HEK293 (cell line): Measurements from ENCODE around the gene ARHGAP21.

ENCODE experiments used
- ATF2 ChIP-seq: fragments of 450-650 bp; formaldehyde crosslinking; IDR thresholded peaks from 2 replicates; pipeline ENCODE4 v1.5.1; 2016; ENCODE audit warnings: missing biosample characterization, missing genetic modification characterization, low read depth
- CTCF ChIP-seq: fragments of 450-650 bp; formaldehyde crosslinking; IDR thresholded peaks from 2 replicates; pipeline ENCODE4 v1.5.1; 2016; ENCODE audit warnings: missing biosample characterization, missing genetic modification characterization
- MZF1 ChIP-seq: fragments of 450-650 bp; formaldehyde crosslinking; IDR thresholded peaks from 2 replicates; pipeline ENCODE4 v1.5.1; 2017; ENCODE audit warnings: missing biosample characterization, missing genetic modification characterization, borderline replicate concordance
- YY1 ChIP-seq: fragments of 450-650 bp; formaldehyde crosslinking; IDR thresholded peaks from 2 replicates; pipeline ENCODE4 v1.5.1; 2018; ENCODE audit warnings: missing biosample characterization, missing genetic modification characterization
- ZEB2 ChIP-seq: fragments of 450-650 bp; formaldehyde crosslinking; IDR thresholded peaks from 2 replicates; pipeline ENCODE4 v1.5.1; 2016; ENCODE audit warnings: missing biosample characterization, missing genetic modification characterization
- ZFP41 ChIP-seq: fragments of 450-650 bp; formaldehyde crosslinking; IDR thresholded peaks from 2 replicates; pipeline ENCODE4 v1.5.1; 2016; ENCODE audit warnings: missing biosample characterization, missing genetic modification characterization, borderline replicate concordance
- ZNF223 ChIP-seq: fragments of 450-650 bp; formaldehyde crosslinking; IDR thresholded peaks from 2 replicates; pipeline ENCODE4 v1.5.1; 2016; ENCODE audit warnings: missing biosample characterization, missing genetic modification characterization

- no peak for TF ChIP-seq ATF2 (tag by site-specific recombination)
- TF ChIP-seq ZNF223 = no peak
- TF ChIP-seq ZEB2 (tag by site-specific recombination) = no peak
- TF ChIP-seq CTCF (tag by site-specific recombination) = no peak
- TF ChIP-seq MZF1 = no peak
- no peak for TF ChIP-seq ZFP41 (tag by site-specific recombination)
- no peak for TF ChIP-seq YY1 (tag by site-specific recombination)
Observed at GRCh38 chr10:24597961-24598360, 125.7 kb downstream of the ARHGAP21 start.
